ENCODE measurements around the gene THSD7A. TPM values are rescaled to one million over a fixed set of nuclear protein-coding genes. Genes with fewer than 3 reads are reported as not detected.

Gene THSD7A
- total RNA-seq, 2 experiments from 2014 or later = not detected

GRCh38 chr7:11592699-11593098, 239.3 kb downstream of the THSD7A start:
- POLR2A ChIA-PET = no interaction called here
- CTCF ChIA-PET = no interaction called here

DNA sequence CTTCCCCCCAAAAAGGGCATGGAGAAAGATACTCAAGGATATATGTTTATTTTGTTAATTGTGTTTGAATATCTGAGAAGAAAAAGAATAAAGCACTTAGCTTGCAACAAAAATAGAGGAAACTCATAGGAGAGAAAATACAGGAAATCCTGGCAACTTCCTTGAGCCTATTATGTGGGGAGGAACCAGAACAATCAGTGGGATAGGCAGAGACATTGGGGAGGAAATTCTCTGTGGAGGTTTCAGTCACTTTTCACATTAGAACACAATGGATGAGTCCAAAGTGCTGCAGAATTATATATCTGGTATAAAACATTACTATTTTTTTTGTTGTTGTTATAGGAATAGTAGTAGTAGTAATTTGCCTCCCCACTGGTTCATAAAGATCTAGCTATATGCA, 240.1 kb downstream of the THSD7A start:
- CTCF ChIA-PET = no interaction called here

GRCh38 chr7:11591055-11591633, 240.9 kb downstream of the THSD7A start:
- CTCF ChIA-PET = no interaction called here
- POLR2A ChIA-PET = no interaction called here

More for the DNA sequence above, 240.1 kb downstream of the THSD7A start:
- POLR2A ChIA-PET = no interaction called here

GRCh38 chr7:11589251-11589650, 242.7 kb downstream of the THSD7A start:
- POLR2A ChIA-PET = no interaction called here
- CTCF ChIA-PET = no interaction called here

GRCh38 chr7:11587814-11588213, 244.2 kb downstream of the THSD7A start:
- ChIA-PET POLR2A (no interaction called here), CTCF (no interaction called here)

DNA sequence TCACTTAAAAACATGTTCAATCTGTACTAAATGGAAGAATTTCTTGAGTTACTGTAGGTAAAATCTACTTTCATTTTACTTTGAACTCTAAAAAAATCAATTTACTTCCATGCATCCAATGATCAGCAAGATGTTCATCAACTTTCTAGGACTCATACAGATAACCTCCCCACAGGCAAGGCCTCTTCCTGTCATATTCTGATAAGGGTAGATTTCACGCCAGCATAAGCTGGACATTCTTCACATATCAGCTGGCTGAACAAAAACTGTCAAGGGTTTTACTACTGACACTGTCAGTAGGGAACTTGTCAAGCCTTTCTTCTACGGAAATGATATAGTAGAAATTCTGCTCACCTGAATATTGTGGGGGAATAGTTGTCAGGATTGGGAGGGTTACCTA, 244.9 kb downstream of the THSD7A start:
- CTCF ChIA-PET = no interaction called here

GRCh38 chr7:11584406-11585031, 247.5 kb downstream of the THSD7A start:
- ChIA-PET POLR2A (no interaction called here), CTCF (no interaction called here)

More for the DNA sequence above, 244.9 kb downstream of the THSD7A start:
- POLR2A ChIA-PET = no interaction called here

DNA sequence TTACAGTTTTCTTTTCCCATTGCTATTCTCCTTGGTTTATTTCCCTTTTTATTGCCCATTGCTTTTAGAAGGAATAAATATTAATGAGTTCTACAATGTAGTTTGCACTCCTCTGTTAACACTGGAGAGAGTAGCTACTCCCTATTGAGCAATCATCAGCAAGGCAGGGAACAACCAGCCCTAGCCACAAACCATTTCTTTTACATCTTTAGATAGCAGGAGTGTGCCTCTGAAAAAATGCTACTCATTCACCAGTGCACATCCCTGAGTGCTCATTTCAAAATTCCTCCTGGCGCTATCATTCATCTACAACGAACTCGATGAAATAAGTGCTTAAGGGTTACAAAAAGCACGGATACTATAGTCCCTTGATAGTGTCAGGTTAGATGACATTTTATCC, 252.9 kb downstream of the THSD7A start:
- POLR2A ChIA-PET = no interaction called here
- CTCF ChIA-PET = no interaction called here

DNA sequence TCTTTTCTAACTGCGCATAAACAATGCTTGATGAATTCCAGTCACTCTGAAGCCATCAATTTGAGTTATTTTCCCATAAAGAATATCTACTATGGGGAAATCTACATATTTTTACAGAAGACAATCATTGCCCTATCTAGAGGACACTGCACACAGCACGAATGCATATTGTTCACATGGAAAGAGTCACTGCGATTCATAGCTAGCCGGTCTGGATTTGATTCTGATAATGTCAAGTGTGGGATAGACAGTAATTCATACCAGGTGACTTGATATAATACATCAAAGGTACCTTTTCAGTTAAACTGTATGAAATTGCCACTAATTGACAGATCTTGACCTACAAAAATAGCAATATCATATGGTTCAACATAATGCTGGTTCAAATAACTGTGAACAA, 255.7 kb downstream of the THSD7A start:
- ChIA-PET CTCF (no interaction called here), POLR2A (no interaction called here)

DNA sequence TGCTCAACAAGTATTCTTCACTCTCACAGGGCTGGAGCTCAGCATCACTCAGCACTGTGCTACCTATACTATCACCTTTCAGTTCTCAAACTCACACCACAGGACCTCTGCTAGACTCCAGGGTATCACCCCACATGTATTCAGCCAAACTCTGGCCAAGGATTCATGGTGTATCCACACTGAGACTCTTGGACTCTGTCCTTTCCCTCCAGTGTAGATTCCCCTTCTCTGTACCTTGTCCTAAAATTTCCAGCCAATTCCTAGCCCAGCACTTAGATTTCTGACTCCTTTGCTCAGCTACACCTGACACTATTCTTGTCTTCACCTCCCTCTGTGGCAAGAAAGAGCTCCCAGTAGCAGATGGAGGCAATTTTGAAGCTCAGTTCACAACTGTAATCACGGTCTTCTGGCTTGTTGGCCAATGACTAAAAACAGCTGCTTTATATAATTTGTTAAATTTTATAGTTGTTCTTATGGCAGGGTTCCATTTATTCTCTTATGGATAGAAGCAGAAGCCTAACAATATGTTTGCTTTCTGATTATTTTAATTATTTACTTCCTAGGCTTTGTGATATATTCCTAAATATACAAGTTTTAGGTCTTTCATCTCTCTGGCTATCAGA, 258.8 kb downstream of the THSD7A start:
- POLR2A ChIA-PET = no interaction called here
- CTCF ChIA-PET = no interaction called here

DNA sequence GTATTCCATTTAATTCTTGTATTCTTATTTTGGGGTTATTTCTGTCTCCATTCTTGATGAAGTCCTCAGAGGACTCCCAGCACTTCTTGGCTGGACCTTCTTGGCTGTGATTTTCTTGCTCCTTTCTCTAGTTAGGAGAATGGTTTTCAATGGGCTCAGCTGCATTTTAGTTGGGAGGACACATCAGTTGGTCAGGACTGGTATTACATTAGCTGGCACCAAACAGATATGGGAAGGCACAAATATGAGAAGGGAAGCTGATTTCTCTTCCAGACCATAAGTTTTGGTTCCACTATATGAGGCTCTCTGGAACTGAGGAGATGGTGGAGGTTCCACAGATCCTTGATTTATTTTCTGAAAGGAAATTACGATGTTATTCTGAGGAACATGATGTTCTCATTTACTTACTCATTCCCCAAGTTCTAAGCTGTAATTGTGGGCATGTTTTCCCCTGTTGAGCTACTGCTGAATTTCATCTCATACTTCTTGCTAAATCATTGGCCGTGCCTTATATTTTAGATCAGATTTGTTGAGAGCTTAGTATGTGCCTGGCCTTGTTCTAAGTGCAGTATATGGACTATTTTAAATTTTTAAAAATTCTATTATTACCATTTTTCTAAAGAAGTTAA, 261.0 kb downstream of the THSD7A start:
- ChIA-PET POLR2A (no interaction called here), CTCF (no interaction called here)

- POLR2A ChIA-PET = no interaction called here
These were observed 261.8 kb downstream of the THSD7A start for GRCh38 chr7:11570205-11570604.

GRCh38 chr7:11567571-11567970, 264.4 kb downstream of the THSD7A start:
- ChIA-PET CTCF (no interaction called here), POLR2A (no interaction called here)

More at GRCh38 chr7:11570205-11570604, 261.8 kb downstream of the THSD7A start:
- CTCF ChIA-PET = no interaction called here

- POLR2A ChIA-PET = no interaction called here
- CTCF ChIA-PET = no interaction called here
These were observed 274.4 kb downstream of the THSD7A start for GRCh38 chr7:11557627-11558026.

GRCh38 chr7:11552676-11553296, 279.2 kb downstream of the THSD7A start:
- POLR2A ChIA-PET = no interaction called here
- CTCF ChIA-PET = no interaction called here

DNA sequence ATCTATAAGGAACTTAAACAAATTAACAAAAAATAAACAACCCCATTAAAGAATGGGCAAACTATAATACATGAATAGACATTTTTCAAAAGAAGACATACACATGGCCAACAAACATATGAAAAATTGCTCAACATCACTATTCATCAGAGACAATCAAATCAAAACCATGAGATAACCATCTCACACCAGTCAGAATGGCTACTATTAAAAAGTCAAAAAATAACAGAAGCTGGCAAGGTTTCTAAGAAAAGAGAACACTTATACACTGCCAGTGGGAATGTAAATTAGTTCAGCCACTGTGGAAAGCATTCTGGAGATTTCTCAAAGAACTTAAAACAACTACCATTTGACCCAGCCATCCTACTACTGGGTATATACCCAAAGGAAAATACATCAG, 280.5 kb downstream of the THSD7A start:
- ChIA-PET POLR2A (no interaction called here), CTCF (no interaction called here)

- ChIA-PET POLR2A (no interaction called here), CTCF (interaction anchor here (0.7 kb wide), 1 partner anchor 10 kb away, joined by 3 read pairs; no protein-coding TSS in a partner anchor)
These were observed 283.5 kb downstream of the THSD7A start for GRCh38 chr7:11548532-11548931.

DNA sequence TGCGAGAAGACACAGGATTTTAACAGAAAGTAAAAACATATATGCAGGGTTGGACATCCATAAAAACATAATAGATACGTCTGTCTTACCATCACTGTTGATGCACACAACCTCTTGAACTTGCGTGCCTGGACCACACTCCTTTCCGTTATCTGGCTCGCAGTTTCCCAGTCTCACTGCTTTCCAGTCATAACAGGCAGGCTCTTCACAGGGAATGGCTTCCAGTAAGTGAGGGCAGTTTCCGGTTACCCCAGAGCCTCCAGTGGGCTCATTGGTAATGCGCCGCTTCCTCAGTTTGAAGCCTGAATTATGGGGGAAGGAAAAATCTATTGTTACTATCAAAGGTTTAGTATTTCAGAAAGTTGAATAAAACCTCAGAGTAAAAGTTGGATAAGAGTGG, 290.7 kb downstream of the THSD7A start:
- CTCF ChIA-PET = no interaction called here
- POLR2A ChIA-PET = no interaction called here

DNA sequence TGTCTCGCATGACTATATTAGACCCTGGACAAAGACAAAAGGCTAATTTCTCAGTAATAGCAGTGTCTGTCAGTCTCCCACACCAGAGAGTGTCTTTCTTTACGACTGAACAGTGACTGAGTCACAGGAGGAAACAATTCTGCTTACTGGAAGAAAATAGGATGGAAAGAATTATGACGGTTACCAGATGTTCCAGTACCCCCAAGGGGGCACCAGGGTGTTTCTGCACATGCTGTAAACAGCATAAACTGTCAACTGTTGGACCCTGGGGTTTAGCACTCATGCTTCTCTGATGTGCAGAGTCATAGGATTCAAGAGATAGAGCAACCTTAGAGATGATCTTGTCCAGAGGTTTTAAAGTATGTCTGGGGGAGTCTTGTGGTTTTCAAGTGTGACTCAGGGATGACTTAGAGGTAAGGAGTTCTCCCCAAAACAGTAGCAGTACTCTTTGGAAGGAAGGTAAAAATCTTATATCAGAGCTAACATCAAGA, 291.7 kb downstream of the THSD7A start:
- POLR2A ChIA-PET = no interaction called here
- CTCF ChIA-PET = no interaction called here

DNA sequence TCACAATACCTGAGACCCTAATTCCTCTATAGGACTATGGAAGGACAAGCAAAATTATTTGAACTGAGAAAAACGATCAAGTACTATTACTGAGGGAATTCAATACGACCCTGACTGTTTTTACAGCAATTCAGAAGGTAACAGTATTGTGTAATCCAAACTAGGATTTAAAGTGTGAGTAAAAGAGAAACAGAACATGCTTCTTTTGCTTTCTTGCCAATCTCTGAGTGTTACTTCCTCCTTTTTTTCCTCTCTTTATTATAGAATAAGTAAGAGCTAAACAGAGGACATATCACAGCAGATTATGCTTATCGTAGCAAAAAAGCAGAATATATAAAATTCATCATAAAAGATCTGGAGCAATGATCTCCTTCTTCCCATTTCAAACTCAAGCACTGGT, 292.1 kb downstream of the THSD7A start:
- POLR2A ChIA-PET = no interaction called here
- CTCF ChIA-PET = no interaction called here
